H9 (cell line): ENCODE data around the gene PDE2A. TPM values are rescaled to one million over a fixed set of nuclear protein-coding genes. Genes with fewer than 3 reads are reported as not detected.

Source experiments
- DNase-seq: peaks from one replicate; pipeline ENCODE4 v3.0.0-alpha.2; 2017
- H2AFZ ChIP-seq: one replicate; pipeline ENCODE4 v1.6.1; 2013; ENCODE audit warnings: mild to moderate bottlenecking, low read length, control low read depth, moderate library complexity
- H2AK5ac ChIP-seq: 2 replicates; pipeline ENCODE4 v1.6.1; 2013; ENCODE audit warnings: low read length, control low read depth, mixed read lengths; ENCODE audit not compliant: insufficient read length
- H2BK120ac ChIP-seq: one replicate; pipeline ENCODE4 v1.6.1; 2013; ENCODE audit warnings: low read depth, mild to moderate bottlenecking, low read length, control low read depth, inconsistent platforms; ENCODE audit not compliant: poor library complexity, severe bottlenecking
- H2BK12ac ChIP-seq: 2 replicates; pipeline ENCODE4 v1.6.1; 2013; ENCODE audit warnings: low read length, control low read depth, mixed read lengths, low read depth; ENCODE audit not compliant: insufficient read length
- H2BK15ac ChIP-seq: 2 replicates; pipeline ENCODE4 v1.6.1; 2013; ENCODE audit warnings: low read depth, low read length, control low read depth
- H2BK20ac ChIP-seq: one replicate; pipeline ENCODE4 v1.6.1; 2013; ENCODE audit warnings: low read depth, mild to moderate bottlenecking, low read length, control low read depth, inconsistent platforms; ENCODE audit not compliant: poor library complexity, severe bottlenecking
- H2BK5ac ChIP-seq: 2 replicates; pipeline ENCODE4 v1.6.1; 2013; ENCODE audit warnings: low read length, control low read depth, mixed read lengths; ENCODE audit not compliant: insufficient read length
- H3K14ac ChIP-seq: 2 replicates; pipeline ENCODE4 v1.6.1; 2013; ENCODE audit warnings: low read length, control low read depth; ENCODE audit not compliant: insufficient read depth
- H3K18ac ChIP-seq: 2 replicates; pipeline ENCODE4 v1.6.1; 2013; ENCODE audit warnings: low read depth, mild to moderate bottlenecking, mixed read lengths, low read length, control low read depth; ENCODE audit not compliant: insufficient read length
- H3K23ac ChIP-seq: 2 replicates; pipeline ENCODE4 v1.6.1; 2013; ENCODE audit warnings: low read length, control low read depth, mixed read lengths, low read depth; ENCODE audit not compliant: insufficient read length
- H3K23me2 ChIP-seq: 2 replicates; pipeline ENCODE4 v1.6.1; 2013; ENCODE audit warnings: low read depth, mild to moderate bottlenecking, mixed read lengths, low read length, control low read depth; ENCODE audit not compliant: insufficient read length, poor library complexity, severe bottlenecking
- H3K27ac ChIP-seq: 2 replicates; pipeline ENCODE4 v1.5.1; 2013; ENCODE audit warnings: low read length, control low read depth, mixed read lengths, low read depth; ENCODE audit not compliant: insufficient read length
- H3K27me3 ChIP-seq: 2 replicates; pipeline ENCODE4 v1.6.1; 2013; ENCODE audit warnings: low read length, control low read depth, inconsistent platforms; ENCODE audit not compliant: insufficient read depth
- H3K4ac ChIP-seq: 2 replicates; pipeline ENCODE4 v1.6.1; 2013; ENCODE audit warnings: low read depth, mild to moderate bottlenecking, control low read depth, inconsistent platforms, low read length, moderate library complexity
- H3K4me1 ChIP-seq: 2 replicates; pipeline ENCODE4 v1.6.1; 2013; ENCODE audit warnings: low read length, control low read depth, inconsistent platforms; ENCODE audit not compliant: insufficient read depth
- H3K4me2 ChIP-seq: 2 replicates; pipeline ENCODE4 v1.6.1; 2013; ENCODE audit warnings: low read length, control low read depth, mixed read lengths; ENCODE audit not compliant: insufficient read length, insufficient read depth
- H3K56ac ChIP-seq: 2 replicates; pipeline ENCODE4 v1.6.1; 2013; ENCODE audit warnings: low read depth, mild to moderate bottlenecking, mixed read lengths, low read length, control low read depth; ENCODE audit not compliant: insufficient read length
- H3K79me1 ChIP-seq: 2 replicates; pipeline ENCODE4 v1.6.1; 2013; ENCODE audit warnings: low read depth, mild to moderate bottlenecking, moderate library complexity, low read length, control low read depth, inconsistent platforms; ENCODE audit not compliant: insufficient read depth, poor library complexity, severe bottlenecking
- H3K79me2 ChIP-seq: 2 replicates; pipeline ENCODE4 v1.6.1; 2013; ENCODE audit warnings: low read length, control low read depth, inconsistent platforms; ENCODE audit not compliant: insufficient read depth
- H3K9ac ChIP-seq: 2 replicates; pipeline ENCODE4 v1.6.1; 2013; ENCODE audit warnings: low read length, control low read depth, mixed read lengths; ENCODE audit not compliant: insufficient read length; ENCODE audit errors: extremely low read depth
- H3K9me3 ChIP-seq: one replicate; pipeline ENCODE4 v1.6.1; 2013; ENCODE audit warnings: low read depth, low read length, inconsistent platforms; ENCODE audit not compliant: control insufficient read depth
- H3T11ph ChIP-seq: one replicate; pipeline ENCODE4 v1.6.1; 2013; ENCODE audit warnings: mild to moderate bottlenecking, low read length, control low read depth, inconsistent platforms
- H4K20me1 ChIP-seq: one replicate; pipeline ENCODE4 v1.6.1; 2013; ENCODE audit not compliant: control insufficient read depth, insufficient read length, insufficient read depth
- H4K5ac ChIP-seq: 2 replicates; pipeline ENCODE4 v1.6.1; 2013; ENCODE audit warnings: low read depth, mild to moderate bottlenecking, mixed read lengths, low read length, control low read depth; ENCODE audit not compliant: insufficient read length
- H4K8ac ChIP-seq: replicated peaks from 2 replicates; pipeline ENCODE4 v1.6.1; 2013; ENCODE audit warnings: low read length, control low read depth, mixed read lengths, low read depth; ENCODE audit not compliant: insufficient read length
- H4K91ac ChIP-seq: 2 replicates; pipeline ENCODE4 v1.6.1; 2013; ENCODE audit warnings: low read depth, mild to moderate bottlenecking, moderate library complexity, mixed read lengths, low read length, control low read depth; ENCODE audit not compliant: insufficient read length
- H3K27ac Mint-ChIP-seq, 3 experiments: 2 replicates in 2 of 3; 3 replicates in 1 of 3; pipeline ENCODE4 v1.8.0; 2020 to 2021; ENCODE audit warnings: mixed read lengths in 3 of 3, mild to moderate bottlenecking in 1 of 3, moderate library complexity in 1 of 3
- H3K27me3 Mint-ChIP-seq: 2 replicates; pipeline ENCODE4 v1.8.0; 2021; ENCODE audit warnings: low read depth, mild to moderate bottlenecking, moderate library complexity, mixed read lengths
- H3K36me3 Mint-ChIP-seq, 3 experiments: 2 replicates in 2 of 3; 3 replicates in 1 of 3; pipeline ENCODE4 v1.8.0; 2020 to 2021; ENCODE audit warnings: low read depth in 3 of 3, mixed read lengths in 3 of 3; ENCODE audit not compliant: insufficient read depth in 1 of 3
- H3K4me1 Mint-ChIP-seq, 2 experiments: 2 replicates each; pipeline ENCODE4 v1.8.0; 2020; ENCODE audit warnings: mixed read lengths in 2 of 2
- H3K4me3 Mint-ChIP-seq, 2 experiments: 2 replicates in 1 of 2; 3 replicates in 1 of 2; pipeline ENCODE4 v1.8.0; 2020 to 2021; ENCODE audit warnings: mild to moderate bottlenecking in 2 of 2, mixed read lengths in 2 of 2, moderate library complexity in 1 of 2
- H3K9me3 Mint-ChIP-seq, 2 experiments: 2 replicates in 1 of 2; 3 replicates in 1 of 2; pipeline ENCODE4 v1.8.0; 2020; ENCODE audit warnings: mild to moderate bottlenecking in 2 of 2, mixed read lengths in 2 of 2, moderate library complexity in 1 of 2
- CTCF ChIP-seq: fragments of 200-600 bp; sonication (generic); conservative IDR thresholded peaks from 3 replicates; pipeline ENCODE4 v1.8.0; 2021; ENCODE audit warnings: antibody characterized with exemption, mild to moderate bottlenecking
- WGBS: extraction: QIAGEN DNeasy Blood & Tissue Kit; methylation state at CpG from one replicate; pipeline ENCODE4 v1.1.7; 2013; ENCODE audit warnings: missing lambda C conversion rate, low lambda C conversion rate, mixed read lengths; ENCODE audit not compliant: insufficient read length; ENCODE audit errors: extremely low coverage; 5-methylcytosine and 5-hydroxymethylcytosine counted together
- total RNA-seq: library from RNA; stranded (reverse); gene quantifications from 2 replicates; pipeline ENCODE4 v1.2.1, GENCODE V29; 2021

Gene PDE2A
- total RNA-seq, 1 experiment from 2014 or later = 3.4 TPM

- Histone ChIP-seq H3K9me3 (no peaks in the 10 kb centered on the region), H3K9ac (no peak overlapping the region), H3K23ac (no peak overlapping the region), H3K27me3 (no peaks in the 10 kb centered on the region), H3K23me2 (no peaks in the 10 kb centered on the region), H4K91ac (no peak overlapping the region), H3K4me2 (no peak overlapping the region), H2AK5ac (no peak overlapping the region), H3K79me2 (no peaks in the 10 kb centered on the region), H2BK120ac (no peak overlapping the region), H2AFZ (no peak overlapping the region), H2BK5ac (no peak overlapping the region), H4K20me1 (no peaks in the 10 kb centered on the region), H2BK15ac (no peak overlapping the region), H3K56ac (no peak overlapping the region), H3K4ac (no peak overlapping the region), H4K8ac (no peak overlapping the region), H2BK12ac (no peak overlapping the region), H2BK20ac (no peak overlapping the region), H3T11ph (no peak overlapping the region), H3K27ac (no peak overlapping the region), H3K14ac (no peak overlapping the region), H3K18ac (no peak overlapping the region), H3K4me1 (no peaks in the 10 kb centered on the region), H3K79me1 (no peaks in the 10 kb centered on the region), H4K5ac (no peak overlapping the region)
- peak overlapping the region in 1 of 3 experiments; percentile 13; a peak in 3 of 7 replicates for H3K27ac Mint-ChIP-seq
- WGBS = no CpG with 5 or more reads among the region's 13 CpGs
- H3K36me3 Mint-ChIP-seq = no peaks in the 10 kb centered on the region
- H3K4me1 Mint-ChIP-seq = peaks cover 17 to 30% of the 10 kb centered on the region in 2 experiments
- H3K9me3 Mint-ChIP-seq = no peaks in the 10 kb centered on the region
- H3K27me3 Mint-ChIP-seq = peaks cover 26% of the 10 kb centered on the region
- peak overlapping the region in 1 of 2 experiments; percentile 5; a peak in 1 of 5 replicates for H3K4me3 Mint-ChIP-seq
- TF ChIP-seq CTCF = no peak
- DNase-seq = peak; percentile 92
Measured at GRCh38 chr11:72652873-72653630, 21.2 kb downstream of the PDE2A start.
